Trophoblast cell (in vitro differentiated cells and primary cell): Measurements from ENCODE around the gene ZNF543.

Experiments
- DNase-seq, 2 donors: peaks; one replicate each; pipeline ENCODE4 v3.0.0-alpha.2; 2016
- H2AFZ ChIP-seq: 2 replicates; pipeline ENCODE4 v1.6.1; 2013; ENCODE audit warnings: low read length, moderate library complexity, mild to moderate bottlenecking; ENCODE audit not compliant: insufficient read depth, poor library complexity
- H2AK5ac ChIP-seq: 2 replicates; pipeline ENCODE4 v1.6.1; 2013; ENCODE audit warnings: mild to moderate bottlenecking, low read length
- H2BK120ac ChIP-seq: 2 replicates; pipeline ENCODE4 v1.6.1; 2013; ENCODE audit warnings: low read length, mild to moderate bottlenecking, moderate library complexity; ENCODE audit not compliant: insufficient read depth, poor library complexity
- H2BK12ac ChIP-seq: 2 replicates; pipeline ENCODE4 v1.6.1; 2013; ENCODE audit warnings: mild to moderate bottlenecking, low read length, moderate library complexity
- H2BK5ac ChIP-seq: 2 replicates; pipeline ENCODE4 v1.6.1; 2013; ENCODE audit warnings: low read length, low read depth, moderate library complexity, mild to moderate bottlenecking; ENCODE audit not compliant: poor library complexity
- H3K14ac ChIP-seq: 2 replicates; pipeline ENCODE4 v1.6.1; 2013; ENCODE audit warnings: mild to moderate bottlenecking, low read length
- H3K18ac ChIP-seq: 2 replicates; pipeline ENCODE4 v1.6.1; 2013; ENCODE audit warnings: mild to moderate bottlenecking, low read length
- H3K23ac ChIP-seq: 2 replicates; pipeline ENCODE4 v1.6.1; 2013; ENCODE audit warnings: low read length
- H3K27ac ChIP-seq: 2 replicates; pipeline ENCODE4 v1.5.1; 2013; ENCODE audit warnings: low read depth, mild to moderate bottlenecking, inconsistent platforms, low read length, moderate library complexity
- H3K27me3 ChIP-seq: 2 replicates; pipeline ENCODE4 v1.6.1; 2013; ENCODE audit warnings: inconsistent platforms, mild to moderate bottlenecking, low read length, moderate library complexity; ENCODE audit not compliant: insufficient read depth
- H3K36me3 ChIP-seq, 2 experiments: 1 replicate in 1 of 2; 2 replicates in 1 of 2; pipeline ENCODE4 v1.6.1; 2013; ENCODE audit warnings: low read length in 2 of 2, mild to moderate bottlenecking in 2 of 2, moderate library complexity in 1 of 2; ENCODE audit not compliant: insufficient read depth in 2 of 2, control insufficient read depth in 1 of 2
- H3K4ac ChIP-seq: 2 replicates; pipeline ENCODE4 v1.6.1; 2013; ENCODE audit warnings: low read depth, mild to moderate bottlenecking, low read length, moderate library complexity
- H3K4me1 ChIP-seq, 2 experiments: 1 replicate in 1 of 2; 2 replicates in 1 of 2; pipeline ENCODE4 v1.6.1; 2013; ENCODE audit warnings: low read length in 2 of 2, mild to moderate bottlenecking in 2 of 2, moderate library complexity in 1 of 2; ENCODE audit not compliant: insufficient read depth in 2 of 2, control insufficient read depth in 1 of 2
- H3K4me2 ChIP-seq: 2 replicates; pipeline ENCODE4 v1.6.1; 2013; ENCODE audit warnings: inconsistent platforms, mild to moderate bottlenecking, low read length, moderate library complexity
- H3K4me3 ChIP-seq: 2 replicates; pipeline ENCODE4 v1.5.1; 2013; ENCODE audit warnings: mild to moderate bottlenecking, low read depth, low read length, inconsistent platforms
- H3K79me1 ChIP-seq: one replicate; pipeline ENCODE4 v1.6.1; 2013; ENCODE audit warnings: low read length
- H3K79me2 ChIP-seq: 2 replicates; pipeline ENCODE4 v1.6.1; 2013; ENCODE audit warnings: low read length, mild to moderate bottlenecking; ENCODE audit not compliant: control insufficient read depth, insufficient read depth, poor library complexity
- H3K9ac ChIP-seq: 2 replicates; pipeline ENCODE4 v1.6.1; 2013; ENCODE audit warnings: mild to moderate bottlenecking, low read length
- H3K9me3 ChIP-seq: 2 replicates; pipeline ENCODE4 v1.6.1; 2013; ENCODE audit warnings: low read depth, mild to moderate bottlenecking, control low read depth, inconsistent platforms, low read length; ENCODE audit not compliant: insufficient read depth
- H4K12ac ChIP-seq: 2 replicates; pipeline ENCODE4 v1.6.1; 2013; ENCODE audit warnings: low read depth, mild to moderate bottlenecking, low read length, moderate library complexity
- H4K8ac ChIP-seq: 2 replicates; pipeline ENCODE4 v1.6.1; 2013; ENCODE audit warnings: low read depth, mild to moderate bottlenecking, low read length, moderate library complexity
- H4K91ac ChIP-seq: one replicate; pipeline ENCODE4 v1.6.1; 2013; ENCODE audit warnings: low read depth, mild to moderate bottlenecking, low read length, moderate library complexity
- WGBS: extraction: QIAGEN DNeasy Blood & Tissue Kit; methylation state at CpG from one replicate; pipeline ENCODE4 v1.1.7; 2013; ENCODE audit warnings: missing lambda C conversion rate; ENCODE audit not compliant: insufficient read length, insufficient coverage; ENCODE audit errors: extremely low coverage; 5-methylcytosine and 5-hydroxymethylcytosine counted together

ZNF543 gene

GRCh38 chr19:57308514-57308913 is 11.8 kb upstream of the ZNF543 start:
- H3K4me3 ChIP-seq: no peak overlapping the region
- H3K9ac ChIP-seq: no peak overlapping the region
- H4K8ac ChIP-seq: no peak overlapping the region
- no peak overlapping the region for H2BK12ac ChIP-seq
- peak overlapping the region; percentile 7 for H3K23ac ChIP-seq
- H3K18ac ChIP-seq: no peak overlapping the region
- H3K9me3 ChIP-seq: no peaks in the 10 kb centered on the region
- H2BK5ac ChIP-seq: no peak overlapping the region
- H3K79me1 ChIP-seq: no peaks in the 10 kb centered on the region
- H4K12ac ChIP-seq: no peak overlapping the region
- no peak overlapping the region for H3K14ac ChIP-seq
- H3K36me3 ChIP-seq: peaks cover 0 to 2% of the 10 kb centered on the region in 2 experiments
- no peak overlapping the region for H2BK120ac ChIP-seq
- no peak overlapping the region for H3K27ac ChIP-seq
- H3K27me3 ChIP-seq: no peaks in the 10 kb centered on the region
- H4K91ac ChIP-seq: no peak overlapping the region
- H2AFZ ChIP-seq: no peak overlapping the region
- DNase-seq: no peak
- no peak overlapping the region for H2AK5ac ChIP-seq
- H3K4ac ChIP-seq: no peak overlapping the region
- no peaks in the 10 kb centered on the region for H3K79me2 ChIP-seq
- H3K4me1 ChIP-seq: no peaks in the 10 kb centered on the region
- no peak overlapping the region for H3K4me2 ChIP-seq

- Histone ChIP-seq H2BK120ac (no peak overlapping the region), H4K12ac (no peak overlapping the region), H3K36me3 (no peaks in the 10 kb centered on the region), H3K79me2 (no peaks in the 10 kb centered on the region), H3K4ac (no peak overlapping the region), H2BK12ac (no peak overlapping the region), H3K4me3 (no peak overlapping the region), H4K91ac (no peak overlapping the region), H2BK5ac (no peak overlapping the region), H3K4me2 (no peak overlapping the region), H3K27ac (no peak overlapping the region), H3K79me1 (no peaks in the 10 kb centered on the region), H3K9me3 (no peaks in the 10 kb centered on the region), H3K14ac (no peak overlapping the region), H3K23ac (no peak overlapping the region), H3K4me1 (no peaks in the 10 kb centered on the region), H3K27me3 (no peaks in the 10 kb centered on the region), H3K18ac (no peak overlapping the region), H3K9ac (no peak overlapping the region), H2AK5ac (no peak overlapping the region), H4K8ac (no peak overlapping the region), H2AFZ (no peak overlapping the region)
- WGBS: no CpG with 5 or more reads among the region's 2 CpGs
- no peak for DNase-seq
Measured at GRCh38 chr19:57310792-57311191, 9.5 kb upstream of the ZNF543 start.

GRCh38 chr19:57314146-57314545 is 6.1 kb upstream of the ZNF543 start:
- Histone ChIP-seq H3K27ac (no peak overlapping the region), H3K9me3 (no peaks in the 10 kb centered on the region), H3K14ac (no peak overlapping the region), H2AFZ (no peak overlapping the region), H3K27me3 (no peaks in the 10 kb centered on the region), H3K36me3 (no peaks in the 10 kb centered on the region), H4K12ac (no peak overlapping the region), H3K4me3 (no peak overlapping the region), H2BK5ac (no peak overlapping the region), H2AK5ac (no peak overlapping the region), H3K4me1 (no peaks in the 10 kb centered on the region), H2BK120ac (no peak overlapping the region), H4K91ac (no peak overlapping the region), H4K8ac (no peak overlapping the region), H2BK12ac (no peak overlapping the region), H3K79me2 (no peaks in the 10 kb centered on the region), H3K79me1 (no peaks in the 10 kb centered on the region), H3K23ac (no peak overlapping the region), H3K9ac (no peak overlapping the region), H3K4me2 (no peak overlapping the region), H3K18ac (no peak overlapping the region), H3K4ac (no peak overlapping the region)
- WGBS: no CpG with 5 or more reads among the region's 4 CpGs
- DNase-seq: no peak

GRCh38 chr19:57317503-57317902 is 2.8 kb upstream of the ZNF543 start:
- H2AK5ac ChIP-seq: no peak overlapping the region
- peak; percentile 26 to 43 for DNase-seq
- H3K79me2 ChIP-seq: peaks cover 8% of the 10 kb centered on the region
- no peaks in the 10 kb centered on the region for H3K36me3 ChIP-seq
- H3K27ac ChIP-seq: no peak overlapping the region
- no peak overlapping the region for H3K9ac ChIP-seq
- no peak overlapping the region for H3K23ac ChIP-seq
- no peak overlapping the region for H4K8ac ChIP-seq
- no peak overlapping the region for H2BK5ac ChIP-seq
- no peak overlapping the region for H2AFZ ChIP-seq
- H4K91ac ChIP-seq: no peak overlapping the region
- H3K27me3 ChIP-seq: no peaks in the 10 kb centered on the region
- H3K4me3 ChIP-seq: no peak overlapping the region
- H3K4me1 ChIP-seq: peaks cover 6 to 8% of the 10 kb centered on the region in 2 experiments
- no peak overlapping the region for H2BK12ac ChIP-seq
- no peak overlapping the region for H2BK120ac ChIP-seq
- no peak overlapping the region for H4K12ac ChIP-seq
- peaks cover 6% of the 10 kb centered on the region for H3K79me1 ChIP-seq
- no peak overlapping the region for H3K4me2 ChIP-seq
- H3K4ac ChIP-seq: no peak overlapping the region
- no peak overlapping the region for H3K18ac ChIP-seq
- no peaks in the 10 kb centered on the region for H3K9me3 ChIP-seq
- no CpG with 5 or more reads among the region's 29 CpGs for WGBS
- H3K14ac ChIP-seq: no peak overlapping the region
